Activated T-cell treated with anti-CD3 and anti-CD28 coated beads, Interleukin-2, amount 50 U/mL, for 48 hours (primary cell): ENCODE measurements around the gene GRIP2.

Experiments used
- DNase-seq, 2 experiments: peaks; one replicate each; pipeline ENCODE4 v3.0.0-alpha.2; 2020

Gene GRIP2

DNA sequence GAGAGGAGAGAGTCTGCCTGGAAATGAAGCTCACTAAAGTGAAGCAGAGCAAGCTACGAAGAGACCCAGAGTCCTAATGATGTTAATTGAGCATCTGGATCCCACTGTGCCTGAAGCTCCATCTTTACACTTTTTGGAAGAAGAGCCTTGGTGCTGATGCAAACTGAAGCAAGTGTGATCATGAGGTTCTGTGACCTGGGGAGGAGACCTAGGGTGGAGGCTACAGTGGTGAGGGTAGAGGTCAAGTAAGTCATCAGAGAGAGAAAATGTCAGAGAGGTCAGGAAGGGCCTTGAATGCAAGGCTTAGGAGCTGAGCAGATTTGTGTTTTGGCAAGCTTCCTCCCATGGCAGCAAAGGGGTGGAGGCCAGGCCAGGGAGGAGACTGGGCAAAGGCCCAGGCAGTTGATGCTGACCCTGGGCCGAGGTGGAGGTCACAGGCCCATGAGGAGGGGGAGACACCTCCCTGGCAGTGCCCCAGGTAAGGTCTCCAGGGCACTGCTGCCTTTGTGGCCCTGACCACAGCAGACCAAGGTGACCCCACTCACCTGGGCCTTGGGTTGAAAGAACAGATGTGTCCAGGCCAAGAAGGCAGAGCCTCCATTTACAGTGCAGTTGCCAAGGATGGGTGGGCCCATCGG is 1.6 kb downstream of the GRIP2 start:
- no peak for DNase-seq

- DNase-seq, result peak in 1 of 2 experiments; percentile 42
These were observed 2.3 kb downstream of the GRIP2 start for GRCh38 chr3:14537590-14538450.

DNA sequence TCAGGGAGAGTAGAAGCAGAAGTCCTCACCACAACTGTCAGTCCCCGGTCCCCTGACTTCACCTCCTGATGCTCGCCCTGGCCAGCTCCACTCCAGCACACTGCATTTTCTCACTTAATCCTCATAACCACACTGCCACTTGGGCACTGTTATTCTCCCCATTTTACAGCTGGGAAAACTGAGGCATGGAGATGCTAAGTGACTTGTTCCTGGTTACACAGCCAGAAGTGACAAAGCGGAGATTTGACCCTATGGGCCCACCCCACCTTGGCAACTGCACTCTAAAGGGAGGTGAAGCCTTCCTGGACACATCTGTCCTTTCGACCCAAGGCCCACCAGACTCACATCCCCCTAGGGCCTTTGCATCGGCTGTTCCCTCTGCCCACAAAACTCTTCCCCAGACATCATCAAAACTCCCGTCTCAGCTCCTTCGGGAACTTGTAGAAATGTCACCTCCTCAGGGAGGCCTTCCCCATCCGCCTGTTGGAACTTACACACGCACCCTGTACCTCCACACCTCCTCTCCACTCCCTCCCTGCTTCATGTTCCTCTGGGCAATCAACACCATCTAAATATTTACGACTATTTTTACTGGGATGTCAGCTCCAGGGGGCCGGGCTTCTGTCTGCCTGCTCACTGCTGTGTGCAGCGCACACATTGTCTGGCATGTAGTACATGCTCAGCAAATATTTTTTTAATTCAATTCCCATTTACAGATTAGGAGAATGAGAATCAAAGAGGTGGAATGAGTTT is 3.1 kb downstream of the GRIP2 start:
- no peak for DNase-seq

DNA sequence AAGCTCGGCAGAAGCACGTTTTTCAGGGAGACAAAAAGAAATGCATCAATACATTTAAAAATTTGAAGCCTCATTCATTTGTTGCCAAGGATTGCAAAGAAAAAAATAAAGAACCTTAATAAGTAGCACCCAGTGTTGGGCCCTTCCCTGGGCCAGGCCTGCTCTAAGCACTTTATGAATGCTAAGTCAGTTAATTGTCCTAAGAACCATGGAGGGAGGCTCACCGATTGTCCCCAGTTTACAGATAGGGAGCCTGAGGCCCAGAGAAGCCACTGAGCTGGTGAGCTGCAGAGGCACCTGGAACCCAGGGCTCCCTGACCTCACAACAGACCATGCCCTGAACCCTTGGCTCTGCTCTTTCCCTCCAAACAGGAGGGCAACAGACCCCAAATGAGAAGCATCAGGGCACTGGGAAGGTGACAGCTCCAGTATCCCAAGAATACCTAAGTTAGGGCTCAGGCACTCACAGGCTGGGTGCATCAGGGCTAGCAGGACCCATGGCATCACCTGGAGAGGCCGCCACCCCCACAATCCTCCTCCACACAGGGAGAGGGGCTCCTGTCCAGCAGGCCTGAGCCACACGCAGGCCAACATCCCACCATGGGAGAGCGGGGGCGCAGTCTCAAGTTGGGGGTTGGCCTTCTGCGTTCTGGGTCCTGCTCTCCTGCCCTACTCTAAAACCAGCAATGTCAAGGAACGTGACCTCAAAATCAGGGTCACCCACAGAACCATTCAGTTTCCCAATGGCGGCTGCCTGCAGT is 3.9 kb downstream of the GRIP2 start:
- DNase-seq, result no peak

- DNase-seq, result no peak
These were observed 4.5 kb downstream of the GRIP2 start for GRCh38 chr3:14535616-14536015.

GRCh38 chr3:14534516-14535191 is 5.5 kb downstream of the GRIP2 start:
- DNase-seq, result no peak

DNA sequence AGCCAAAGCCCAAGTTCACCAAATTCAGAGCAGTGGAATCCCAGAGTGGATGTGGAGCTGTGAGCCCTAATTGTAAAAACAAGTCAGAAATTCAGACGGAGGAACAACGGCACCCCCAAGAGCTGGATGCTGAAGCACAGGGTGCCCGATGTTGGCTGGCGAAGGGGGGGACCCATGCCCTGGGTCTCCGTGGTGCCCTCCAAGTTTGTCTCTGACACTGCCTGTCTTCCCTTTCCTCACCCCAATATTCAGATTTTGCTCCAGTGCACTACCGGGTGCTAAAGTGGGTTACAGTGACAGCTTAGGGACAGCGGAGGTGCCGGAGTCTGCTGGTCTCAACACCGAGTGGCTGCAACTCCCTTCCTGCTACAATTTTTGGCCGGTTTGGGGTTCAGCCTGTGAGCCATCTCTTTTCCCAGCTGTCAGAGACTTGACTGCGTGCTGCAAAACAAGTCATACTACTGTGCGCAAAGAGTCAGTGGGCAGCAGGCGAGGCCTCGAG is 6.6 kb downstream of the GRIP2 start:
- DNase-seq, result no peak

- DNase-seq, result no peak
These were observed 7.3 kb downstream of the GRIP2 start for GRCh38 chr3:14532691-14533456.

DNA sequence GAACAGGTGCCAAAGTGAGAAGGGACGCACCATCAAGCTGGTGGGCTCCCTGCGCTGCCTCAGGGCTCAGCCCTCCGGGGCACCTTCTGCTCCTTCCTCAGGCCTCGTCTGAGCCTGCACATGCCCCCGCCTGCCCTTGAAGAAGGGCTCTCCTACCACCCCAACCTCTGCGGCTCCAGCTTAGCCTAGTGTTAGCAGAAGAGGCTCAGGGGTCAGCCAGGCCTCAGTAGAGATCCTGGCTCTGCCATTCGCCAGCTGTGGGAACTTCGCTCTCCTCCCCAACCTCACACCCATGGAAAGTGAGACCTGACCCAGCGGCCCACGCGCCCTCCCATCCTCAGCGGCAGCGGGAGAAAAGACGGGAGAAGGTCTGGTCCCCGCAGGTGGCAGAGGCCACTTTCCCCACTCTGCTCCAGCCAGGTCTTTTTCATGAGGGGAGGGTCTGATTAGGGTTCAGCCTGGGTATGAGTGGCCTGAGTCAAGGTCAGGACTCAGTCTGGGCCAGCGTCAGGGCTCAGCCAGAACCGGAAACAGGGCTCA is 8.2 kb downstream of the GRIP2 start:
- no peak for DNase-seq

DNA sequence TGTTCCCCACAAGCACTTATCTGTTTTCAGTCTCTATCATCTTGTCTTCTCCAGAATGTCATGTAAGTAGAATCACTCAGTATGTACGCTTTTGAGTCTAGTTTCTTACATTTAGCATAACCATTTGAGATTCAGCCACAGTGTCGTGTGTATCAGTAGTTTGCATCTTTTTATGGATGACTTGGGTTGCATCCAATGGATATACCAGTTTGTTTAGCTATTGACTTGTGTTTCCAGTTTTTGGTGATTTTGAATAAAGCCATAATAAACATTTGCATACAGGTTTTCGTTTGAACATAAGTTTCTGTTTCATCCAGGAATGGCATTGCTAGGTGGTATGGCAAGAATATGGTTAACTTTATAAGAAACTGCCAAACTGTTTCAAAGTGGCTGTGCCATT is 12.1 kb downstream of the GRIP2 start:
- no peak for DNase-seq

- no peak for DNase-seq
These were observed 14.2 kb downstream of the GRIP2 start for GRCh38 chr3:14525685-14526631.

DNA sequence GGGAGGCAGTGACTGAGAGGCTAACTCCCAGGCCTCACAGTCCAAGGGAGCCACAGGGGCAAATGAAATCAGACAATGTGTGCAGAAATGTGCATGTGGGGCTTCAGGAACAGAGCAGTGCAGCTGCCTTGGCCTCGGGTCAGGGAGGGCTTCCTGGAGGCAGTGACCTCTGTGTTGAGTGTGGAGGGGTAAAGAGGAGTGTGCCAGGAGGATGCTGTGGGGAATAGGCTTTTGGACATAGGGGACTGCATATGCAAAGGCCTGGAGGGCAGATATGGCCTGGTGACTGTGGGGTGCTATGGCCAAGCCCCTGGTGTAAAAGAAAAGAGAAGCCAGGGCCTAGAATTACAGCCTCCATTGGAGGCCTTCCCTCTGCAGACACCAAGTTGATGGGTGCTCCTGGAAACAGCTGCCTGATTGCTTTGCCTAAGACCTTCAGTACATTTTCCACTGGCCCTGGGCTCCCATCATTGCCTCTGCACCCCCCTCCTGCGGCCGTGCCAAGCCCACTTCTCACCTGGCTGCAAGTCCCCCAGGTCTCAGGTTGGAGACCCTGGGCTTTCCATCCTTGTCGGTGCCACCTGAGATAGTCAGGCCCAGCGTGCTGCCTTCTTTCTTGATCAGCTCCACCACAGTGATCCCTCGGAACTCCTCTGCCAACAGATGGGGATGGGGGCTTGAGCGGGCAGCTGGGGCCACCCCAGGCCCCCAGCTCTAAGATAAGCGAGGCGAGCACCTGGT is 15.1 kb downstream of the GRIP2 start:
- DNase-seq, result no peak

DNA sequence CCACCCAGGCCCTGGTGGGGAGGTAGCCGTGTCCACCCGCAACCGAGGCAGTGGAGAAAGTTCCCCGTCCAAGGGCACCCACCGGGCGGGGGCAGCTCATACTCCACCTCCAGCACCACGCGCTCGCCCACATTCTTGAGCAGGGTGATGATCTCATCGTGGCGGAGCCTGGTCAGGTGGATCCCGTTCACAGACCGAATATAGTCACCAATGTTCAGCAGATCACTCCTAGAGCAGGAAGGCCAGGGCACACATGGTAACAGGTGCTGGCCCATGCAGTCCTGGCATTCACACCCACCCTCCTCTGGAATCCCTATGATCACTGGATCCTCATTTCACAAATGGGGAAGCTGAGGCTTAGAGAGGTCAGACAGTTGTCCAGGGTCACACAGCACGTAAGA is 15.8 kb downstream of the GRIP2 start:
- no peak for DNase-seq

DNA sequence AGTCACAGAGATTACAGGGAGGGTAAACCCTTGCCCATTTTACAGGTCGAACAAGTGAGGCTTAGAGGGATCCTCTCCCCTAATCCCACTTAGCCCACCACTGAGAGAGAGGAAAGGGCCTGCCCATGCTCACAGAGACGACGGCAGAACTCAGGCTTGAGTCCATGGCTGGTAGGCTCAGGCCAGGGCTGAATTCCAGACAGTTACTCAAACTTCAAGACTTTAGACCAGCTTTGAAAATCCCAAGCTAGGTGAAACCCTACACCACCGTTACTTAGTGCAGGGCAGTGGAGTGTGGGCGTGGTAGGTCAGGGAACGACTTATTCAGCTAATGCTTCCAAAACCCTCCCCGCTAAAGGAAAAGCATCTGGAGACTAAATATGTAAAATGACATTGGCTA is 16.4 kb downstream of the GRIP2 start:
- DNase-seq, result no peak

- DNase-seq, result no peak
These were observed 17.4 kb downstream of the GRIP2 start for GRCh38 chr3:14522768-14523167.

DNA sequence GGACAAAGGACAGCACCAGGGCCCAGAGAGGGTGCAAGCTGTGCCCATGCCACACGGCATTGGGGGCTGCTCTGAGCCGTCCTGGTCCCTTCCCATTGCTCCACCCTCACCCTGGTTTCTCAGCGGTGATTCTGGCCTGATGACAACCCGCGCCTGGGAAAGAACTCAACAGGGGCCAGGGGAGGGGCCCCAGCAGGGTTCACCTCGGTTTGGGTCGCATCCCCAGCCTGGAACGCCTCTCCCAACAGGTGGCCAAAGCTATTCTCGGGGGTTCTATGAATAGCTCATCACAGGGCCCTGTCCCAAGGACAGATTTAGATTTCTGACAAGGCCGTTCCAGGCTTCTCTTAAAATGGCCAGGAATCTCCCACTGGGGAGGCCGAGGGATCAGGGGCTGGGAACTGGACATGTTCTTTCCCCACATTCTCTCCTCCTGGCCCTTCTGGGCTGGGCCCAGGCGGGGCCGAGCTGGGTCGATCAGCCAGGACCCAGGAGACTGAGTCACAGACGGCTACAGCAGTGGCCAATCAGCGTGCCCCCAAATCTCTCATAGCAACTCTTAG is 17.9 kb downstream of the GRIP2 start:
- no peak for DNase-seq

- DNase-seq, result no peak
These were observed 18.5 kb downstream of the GRIP2 start for GRCh38 chr3:14521611-14522010.

- DNase-seq, result no peak
These were observed 19.2 kb downstream of the GRIP2 start for GRCh38 chr3:14520967-14521366.

DNA sequence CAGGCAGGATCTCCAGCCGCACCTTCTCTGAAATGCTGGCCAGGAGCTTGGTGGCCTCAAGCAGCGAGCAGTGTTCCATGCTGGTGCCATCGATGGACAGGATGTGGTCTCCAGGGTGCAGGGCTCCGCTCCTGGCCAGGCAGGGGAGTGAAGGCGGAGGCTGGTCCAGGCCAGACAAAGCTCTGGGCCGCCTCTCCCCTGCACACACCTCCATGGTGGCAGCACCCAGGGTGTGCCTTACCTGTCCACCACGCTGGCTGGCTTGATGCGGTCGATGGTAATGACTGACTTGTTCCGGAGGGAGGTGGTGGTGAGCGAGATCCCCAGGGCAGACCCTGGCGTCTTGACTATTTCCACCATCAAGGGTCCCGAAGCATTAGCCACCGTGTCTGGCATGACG is 20.0 kb downstream of the GRIP2 start:
- no peak for DNase-seq
